T-cell (primary cell): ENCODE results near the gene ODAD3. TPM values are rescaled to one million over a fixed set of nuclear protein-coding genes. Genes with fewer than 3 reads are reported as not detected.
"Not testable (repeated sequence)": the region's sequence is repeated elsewhere in the genome, so short reads cannot be mapped to it uniquely, and the experiment has no call there.

Experiments used
- ATAC-seq, 4 experiments: fragments of 200-7000 bp in 3 of 4; fragments of 150-1000 bp in 1 of 4; cut with Tn5 transposase; replicated peaks in 1 of 4; 1 replicate in 3 of 4; 2 replicates in 1 of 4; pipeline ENCODE4 v1.10.0; 2021; ENCODE audit warnings: moderate library complexity in 3 of 4, mild to moderate bottlenecking in 2 of 4, moderate number of reproducible peaks in 1 of 4
- CTCF ChIA-PET, 2 donors: fragments of 300-600 bp; sonication (Branson Sonifier 250); formaldehyde crosslinking; loops; one replicate each; lab custom pipeline; 2022; ENCODE audit warnings: antibody characterized with exemption in 2 of 2; lab: Charles Lee
- POLR2A ChIA-PET, 2 donors: fragments of 300-600 bp; sonication (Branson Sonifier 250); formaldehyde crosslinking; loops; one replicate each; lab custom pipeline; 2022; ENCODE audit warnings: antibody characterized with exemption in 2 of 2; lab: Charles Lee
- DNase-seq, 35 experiments: peaks; one replicate each; pipeline versions ENCODE4 v3.0.0 to v3.0.0-alpha.2; 2013 to 2023
- H3K27ac ChIP-seq: one replicate; pipeline ENCODE4 v1.5.1; 2013; ENCODE audit warnings: low read length
- H3K27me3 ChIP-seq, 2 experiments: replicated peaks in 1 of 2; 1 replicate in 1 of 2; 2 replicates in 1 of 2; pipeline versions ENCODE4 v1.6.1 to v1.7.0; 2013; ENCODE audit warnings: low read length in 1 of 2, mixed read lengths in 1 of 2; ENCODE audit not compliant: control insufficient read depth in 2 of 2, insufficient read depth in 2 of 2; ENCODE audit errors: extremely low read depth in 1 of 2
- H3K36me3 ChIP-seq, 2 donors: 1 replicate in 1 of 2; 2 replicates in 1 of 2; pipeline versions ENCODE4 v1.6.1 to v1.7.0; 2013; ENCODE audit warnings: low read length in 1 of 2; ENCODE audit not compliant: control insufficient read depth in 2 of 2, insufficient read depth in 1 of 2; ENCODE audit errors: extremely low read depth in 1 of 2
- H3K4me1 ChIP-seq, 2 experiments: 1 replicate in 1 of 2; 2 replicates in 1 of 2; pipeline versions ENCODE4 v1.6.1 to v1.7.0; 2013; ENCODE audit warnings: low read length in 2 of 2, mixed read lengths in 1 of 2; ENCODE audit not compliant: insufficient read depth in 2 of 2, control insufficient read depth in 1 of 2; ENCODE audit errors: extremely low read depth in 1 of 2
- H3K4me3 ChIP-seq, 2 donors: 1 replicate in 1 of 2; 2 replicates in 1 of 2; pipeline versions ENCODE4 v1.5.1 to v1.7.0; 2013; ENCODE audit warnings: mild to moderate bottlenecking in 2 of 2, low read length in 1 of 2, moderate library complexity in 1 of 2; ENCODE audit not compliant: control insufficient read depth in 1 of 2; ENCODE audit errors: extremely low read depth in 1 of 2
- H3K9me3 ChIP-seq: 2 replicates; pipeline ENCODE4 v1.7.0; 2013
- H3K27ac Mint-ChIP-seq, 2 donors: one replicate each; pipeline ENCODE4 v1.8.0; 2020 to 2021; ENCODE audit warnings: mild to moderate bottlenecking in 2 of 2, mixed read lengths in 2 of 2
- H3K27me3 Mint-ChIP-seq, 2 donors: one replicate each; pipeline ENCODE4 v1.8.0; 2021 to 2022; ENCODE audit warnings: mixed read lengths in 2 of 2
- H3K36me3 Mint-ChIP-seq: one replicate; pipeline ENCODE4 v1.8.0; 2021; ENCODE audit warnings: mixed read lengths
- H3K4me1 Mint-ChIP-seq, 3 donors: one replicate each; pipeline ENCODE4 v1.8.0; 2020 to 2022; ENCODE audit warnings: mixed read lengths in 3 of 3, mild to moderate bottlenecking in 1 of 3
- H3K4me3 Mint-ChIP-seq, 3 donors: one replicate each; pipeline ENCODE4 v1.8.0; 2020 to 2022; ENCODE audit warnings: mild to moderate bottlenecking in 3 of 3, mixed read lengths in 3 of 3, moderate library complexity in 3 of 3
- H3K9me3 Mint-ChIP-seq, 3 donors: one replicate each; pipeline ENCODE4 v1.8.0; 2020 to 2022; ENCODE audit warnings: mixed read lengths in 3 of 3
- WGBS: methylation state at CpG from one replicate; pipeline ENCODE4 v1.1.5; 2013; ENCODE audit warnings: missing lambda C conversion rate; ENCODE audit not compliant: insufficient coverage; 5-methylcytosine and 5-hydroxymethylcytosine counted together
- total RNA-seq, 35 experiments: library from RNA in 6 of 35; stranded (reverse) in 6 of 35; fragments of 120-200 nt in 1 of 35; gene quantifications; one replicate each; pipeline versions ENCODE4 v1.2.1 to v1.2.4 and lab custom pipeline; 2013 to 2026

The ODAD3 gene
- total RNA-seq, 5 donors from 2014 or later (not counting 1 experiment from before 2014, with no cell fraction given), result 0.20 TPM; not detected in 4

- CTCF ChIA-PET, result interaction anchor here (0.6 to 1.4 kb wide), 8 partner anchors 8 to 1098 kb away, joined by 3 to 8 read pairs (median 4); partner anchors contain the start of genes SWSAP1 (in 1 of the 2) and TMEM205 (in 1 of the 2)
- Histone ChIP-seq H3K27me3 (peaks cover 0 to 38% of the 10 kb centered on the region in 2 experiments), H3K4me1 (peaks cover 3 to 61% of the 10 kb centered on the region in 2 experiments), H3K4me3 (peak overlapping the region; percentile 32 to 38), H3K36me3 (peaks cover 0 to 4% of the 10 kb centered on the region in 2 donors), H3K27ac (no peak overlapping the region), H3K9me3 (no peaks in the 10 kb centered on the region)
- peaks cover 0 to 17% of the 10 kb centered on the region in 2 donors for H3K27me3 Mint-ChIP-seq
- peaks cover 36 to 47% (median 42%) of the 10 kb centered on the region in 3 donors for H3K4me1 Mint-ChIP-seq
- DNase-seq, result peak in 17 of 35 experiments; percentile 3 to 58 (median 25)
- no peak for ATAC-seq
- peak overlapping the region; percentile 47 to 86 (median 51) for H3K4me3 Mint-ChIP-seq
- H3K36me3 Mint-ChIP-seq, result no peaks in the 10 kb centered on the region
- H3K9me3 Mint-ChIP-seq, result no peaks in the 10 kb centered on the region
- WGBS, result 1% methylated on average over 41 of the region's 65 CpGs
- no peak overlapping the region for H3K27ac Mint-ChIP-seq
- POLR2A ChIA-PET, result interaction anchor here in 1 of 2 donors (0.7 kb wide), 1 partner anchor 45 kb away, joined by 11 read pairs; no protein-coding TSS in a partner anchor
Observed at GRCh38 chr19:11382898-11383705, 51.8 kb downstream of the ODAD3 start.

DNA sequence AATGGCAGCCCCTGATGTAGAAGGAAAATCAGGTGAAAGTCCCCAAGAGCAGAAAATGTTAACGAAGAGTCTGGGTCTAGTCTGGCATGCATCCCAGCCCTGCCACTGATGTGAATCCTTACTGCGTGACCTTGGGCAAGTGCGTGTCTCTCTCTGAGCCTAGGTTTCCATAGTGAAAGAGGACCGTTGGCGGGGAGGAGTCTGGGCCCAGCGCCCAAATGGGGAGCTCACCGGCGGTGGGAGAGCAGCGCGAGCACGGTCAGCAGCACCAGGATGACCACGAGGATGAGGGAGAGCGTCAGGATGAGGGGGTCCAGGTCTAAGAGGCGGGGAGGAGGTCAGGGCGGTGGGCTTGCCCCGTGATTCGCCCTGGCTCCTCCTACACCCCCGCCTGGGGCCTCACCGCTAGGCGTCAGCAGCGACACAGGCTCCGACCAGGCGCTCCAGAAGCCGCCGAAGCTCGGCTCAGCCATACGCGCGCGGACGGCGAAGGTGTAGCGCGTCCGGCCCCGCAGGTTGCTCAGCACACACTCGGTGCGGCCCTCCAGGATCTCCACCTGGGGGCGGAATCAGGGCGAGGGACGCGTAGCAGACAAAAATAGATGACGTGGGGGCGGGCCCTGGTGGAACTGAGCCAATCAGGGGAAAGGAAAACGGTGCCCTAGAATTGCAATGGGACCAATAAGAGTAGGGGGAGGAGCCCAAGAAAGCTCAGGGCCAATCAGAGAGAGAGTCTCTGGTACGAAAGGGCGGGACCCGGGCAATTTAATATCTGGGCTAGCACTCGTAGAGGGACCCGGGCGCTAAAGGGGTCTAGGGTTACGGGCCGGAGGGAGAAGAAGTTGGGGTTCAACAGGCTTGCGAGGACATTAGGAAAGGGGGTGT, 54.0 kb downstream of the ODAD3 start:
- H3K9me3 ChIP-seq, result no peaks in the 10 kb centered on the region
- peaks cover 0 to 35% of the 10 kb centered on the region in 2 experiments for H3K27me3 ChIP-seq
- H3K27ac Mint-ChIP-seq, result peak overlapping the region; percentile 98
- peaks cover 7 to 65% of the 10 kb centered on the region in 2 experiments for H3K4me1 ChIP-seq
- H3K27ac ChIP-seq, result peak overlapping the region; percentile 91
- H3K36me3 ChIP-seq, result peaks cover 0 to 14% of the 10 kb centered on the region in 2 donors
- H3K4me3 Mint-ChIP-seq, result peak overlapping the region; percentile 86 to 92 (median 90)
- H3K4me3 ChIP-seq, result peak overlapping the region; percentile 49 to 62
- peaks cover 0 to 17% of the 10 kb centered on the region in 2 donors for H3K27me3 Mint-ChIP-seq
- no peaks in the 10 kb centered on the region for H3K9me3 Mint-ChIP-seq
- peaks cover 45 to 56% (median 51%) of the 10 kb centered on the region in 3 donors for H3K4me1 Mint-ChIP-seq
- ChIA-PET CTCF (interaction anchor here (0.5 to 2.4 kb wide), 18 partner anchors 9 to 1546 kb away, joined by 3 to 26 read pairs (median 3); partner anchors contain the start of genes CCDC159 (in 1 of the 2), ECSIT (in 1 of the 2), ELOF1 (in 1 of the 2) and ODAD3 (in 1 of the 2)), POLR2A (interaction anchor here (0.5 to 1.0 kb wide), 6 partner anchors 12 to 648 kb away, joined by 3 to 10 read pairs (median 4); partner anchors contain the start of genes CCDC159 (in 1 of the 2), ODAD3 (in 1 of the 2), PRKCSH (in 1 of the 2) and TMEM205 (in 1 of the 2))
- peak; percentile 86 to 91 (median 90) for ATAC-seq
- 1% methylated on average over 54 of the region's 54 CpGs for WGBS
- DNase-seq, result peak; percentile 94 to 99 (median 98)
- peaks cover 5% of the 10 kb centered on the region for H3K36me3 Mint-ChIP-seq

- Mint-ChIP-seq H3K27ac (peak overlapping the region; percentile 98), H3K4me1 (peaks cover 51 to 62% (median 56%) of the 10 kb centered on the region in 3 donors), H3K4me3 (peak overlapping the region; percentile 86 to 92 (median 90)), H3K9me3 (no peaks in the 10 kb centered on the region), H3K36me3 (peaks cover 5% of the 10 kb centered on the region), H3K27me3 (peaks cover 0 to 17% of the 10 kb centered on the region in 2 donors)
- Histone ChIP-seq H3K27ac (peak overlapping the region; percentile 91), H3K36me3 (peaks cover 0 to 14% of the 10 kb centered on the region in 2 donors), H3K27me3 (peaks cover 0 to 33% of the 10 kb centered on the region in 2 experiments), H3K9me3 (no peaks in the 10 kb centered on the region), H3K4me3 (no peak overlapping the region), H3K4me1 (peaks cover 10 to 75% of the 10 kb centered on the region in 2 experiments)
- 95% methylated on average over 6 of the region's 7 CpGs for WGBS
- CTCF ChIA-PET, result interaction anchor here (0.7 to 2.4 kb wide), 3 partner anchors 27 to 103 kb away, joined by 3 to 26 read pairs (median 14); no protein-coding TSS in a partner anchor
- DNase-seq, result no peak
- no peak for ATAC-seq
- POLR2A ChIA-PET, result interaction anchor here in 1 of 2 donors (0.5 kb wide), 1 partner anchor 35 kb away, joined by 9 read pairs; no protein-coding TSS in a partner anchor
Observed at GRCh38 chr19:11379857-11380350, 55.0 kb downstream of the ODAD3 start.

- H3K36me3 Mint-ChIP-seq, H3K27ac ChIP-seq, POLR2A ChIA-PET, H3K9me3 ChIP-seq, H3K27ac Mint-ChIP-seq, CTCF ChIA-PET, H3K4me3 ChIP-seq, H3K9me3 Mint-ChIP-seq, DNase-seq, ATAC-seq: not testable (repeated sequence)
- Histone ChIP-seq H3K36me3 (peaks cover 0 to 14% of the 10 kb centered on the region in 2 donors), H3K4me1 (peaks cover 10 to 75% of the 10 kb centered on the region in 2 experiments), H3K27me3 (peaks cover 0 to 31% of the 10 kb centered on the region in 2 experiments)
- Mint-ChIP-seq H3K4me1 (peaks cover 51 to 57% (median 56%) of the 10 kb centered on the region in 3 donors), H3K27me3 (peaks cover 0 to 16% of the 10 kb centered on the region in 2 donors), H3K4me3 (peak overlapping the region in 1 of 3 donors; percentile 86)
- 89% methylated on average over 5 of the region's 14 CpGs for WGBS
Observed at GRCh38 chr19:11379269-11379845, 55.6 kb downstream of the ODAD3 start.

- Mint-ChIP-seq H3K9me3 (no peaks in the 10 kb centered on the region), H3K27me3 (peaks cover 0 to 16% of the 10 kb centered on the region in 2 donors), H3K4me3 (peak overlapping the region in 1 of 3 donors; percentile 28), H3K4me1 (peaks cover 51 to 56% (median 55%) of the 10 kb centered on the region in 3 donors), H3K36me3 (peaks cover 5% of the 10 kb centered on the region), H3K27ac (no peak overlapping the region)
- Histone ChIP-seq H3K4me3 (no peak overlapping the region), H3K36me3 (peaks cover 0 to 14% of the 10 kb centered on the region in 2 donors), H3K4me1 (peaks cover 14 to 75% of the 10 kb centered on the region in 2 experiments), H3K27me3 (peaks cover 0 to 23% of the 10 kb centered on the region in 2 experiments), H3K9me3 (no peaks in the 10 kb centered on the region), H3K27ac (no peak overlapping the region)
- DNase-seq (no peak), ATAC-seq (no peak)
- WGBS, result 91% methylated on average over 6 of the region's 8 CpGs
- CTCF ChIA-PET, result interaction anchor here in 1 of 2 donors (0.6 kb wide), 1 partner anchor 27 kb away, joined by 3 read pairs; no protein-coding TSS in a partner anchor
- POLR2A ChIA-PET, result no interaction called here
Observed at GRCh38 chr19:11378319-11379189, 56.4 kb downstream of the ODAD3 start.
